Transverse colon (tissue), 4 donors: Measurements from ENCODE around the gene INPP1. TPM values are rescaled to one million over a fixed set of nuclear protein-coding genes. Genes with fewer than 3 reads are reported as not detected.

Experiments
- total RNA-seq, 4 donors: library from RNA; depleted of rRNA; stranded (reverse); fragments of >200 nt; gene quantifications; one replicate each; pipeline ENCODE4 v1.1.0, GENCODE V29; 2016

The INPP1 gene
- total RNA-seq, 4 donors from 2014 or later = 0.60 to 22.1 (median 21.2) TPM

Other genes starting within 250 kb of the INPP1 start
- 10 to 100 TPM in 2 of 4 donors, 1 to 10 TPM in 2; 6.0 to 33.0 (median 19.8) TPM for gene HIBCH, start 23.8 kb upstream of the INPP1 start, total RNA-seq
- gene MFSD6, start 64.8 kb downstream of the INPP1 start, total RNA-seq = 10 to 100 TPM; 76.3 to 99.1 (median 83.0) TPM
- 1 to 10 TPM in 2 of 4 donors, under 1 TPM in 1, not detected in 1; 0.20 to 2.4 (median 1.6) TPM for gene NEMP2, start 191.1 kb downstream of the INPP1 start, total RNA-seq